GM18526 (cell line): Measurements from ENCODE around the gene TMEM178B.

Experiments used
- POLR2A ChIP-seq: IDR thresholded peaks from 3 replicates; pipeline ENCODE4 v1.6.1; 2011; ENCODE audit not compliant: insufficient read length; ENCODE audit errors: extremely low read depth

The TMEM178B gene

GRCh38 chr7:141157138-141157765, 83.4 kb downstream of the TMEM178B start:
- TF ChIP-seq POLR2A: no peak

DNA sequence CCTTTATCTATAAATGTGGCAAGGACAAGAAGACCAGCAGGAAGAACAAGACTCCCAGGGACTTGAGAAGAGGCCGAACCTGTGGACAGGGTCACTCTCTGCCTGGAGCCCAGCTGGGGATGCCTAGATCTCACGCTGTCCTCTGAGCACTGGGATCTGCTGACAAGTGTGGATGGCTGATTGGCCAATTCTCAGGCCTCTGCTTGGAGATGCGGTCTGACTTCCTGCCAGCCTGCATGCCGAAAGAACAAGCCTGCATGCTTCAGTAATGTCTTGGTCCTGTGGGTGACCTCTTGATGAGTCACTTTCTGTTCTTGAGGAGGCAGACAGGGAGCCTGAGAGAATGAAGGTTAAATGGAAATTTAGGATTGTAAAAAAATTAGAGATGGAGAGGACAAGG, 84.7 kb downstream of the TMEM178B start:
- TF ChIP-seq POLR2A: no peak

GRCh38 chr7:141160246-141160860, 86.5 kb downstream of the TMEM178B start:
- no peak for TF ChIP-seq POLR2A

DNA sequence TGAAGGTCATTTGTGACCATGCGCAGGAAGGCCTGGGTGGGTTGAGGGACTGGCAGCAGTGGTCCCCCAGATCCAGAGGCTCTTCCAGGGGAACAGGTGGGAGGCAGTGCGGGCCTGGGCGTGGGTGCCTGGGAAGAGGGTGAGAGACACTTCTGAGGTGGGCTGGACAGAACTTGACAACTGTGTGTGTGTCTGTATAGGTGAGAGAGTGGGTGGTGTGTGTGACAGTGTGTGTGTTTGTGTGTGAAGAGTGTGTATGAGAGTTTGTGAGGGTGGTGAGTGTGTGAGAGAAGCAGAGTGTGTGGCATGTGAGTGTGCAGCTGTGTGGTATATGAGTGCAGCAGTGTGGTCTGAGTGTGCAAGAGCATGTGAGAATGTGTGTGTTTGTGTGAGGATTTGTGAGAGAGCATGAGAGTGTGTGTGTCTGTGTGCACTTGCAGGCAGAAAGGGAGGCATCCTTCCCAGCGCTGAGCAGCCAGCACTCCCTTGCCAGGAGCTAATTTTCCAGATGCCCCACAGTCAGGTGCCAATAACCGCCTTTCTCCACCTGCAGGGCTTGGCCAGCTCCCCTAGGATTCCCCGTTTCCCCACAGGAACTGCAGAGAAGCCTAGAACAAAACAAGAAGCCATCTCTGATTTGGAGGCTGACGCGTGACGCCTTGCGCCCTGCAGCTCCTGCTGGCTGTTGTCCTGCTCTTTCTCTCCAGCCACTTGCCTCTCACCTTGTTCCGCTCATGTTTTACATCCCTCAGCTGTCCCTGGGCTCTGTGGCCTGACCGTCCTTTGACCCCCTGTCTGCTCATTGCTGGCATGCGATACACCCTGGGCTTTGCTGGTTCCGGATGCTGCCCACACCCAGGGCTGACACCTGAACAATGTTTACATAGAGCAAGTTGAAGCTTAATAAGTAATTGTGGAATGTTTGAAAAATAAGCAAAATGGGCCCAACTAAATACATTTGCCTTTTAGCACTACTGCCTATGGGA, 88.0 kb downstream of the TMEM178B start:
- no peak for TF ChIP-seq POLR2A

DNA sequence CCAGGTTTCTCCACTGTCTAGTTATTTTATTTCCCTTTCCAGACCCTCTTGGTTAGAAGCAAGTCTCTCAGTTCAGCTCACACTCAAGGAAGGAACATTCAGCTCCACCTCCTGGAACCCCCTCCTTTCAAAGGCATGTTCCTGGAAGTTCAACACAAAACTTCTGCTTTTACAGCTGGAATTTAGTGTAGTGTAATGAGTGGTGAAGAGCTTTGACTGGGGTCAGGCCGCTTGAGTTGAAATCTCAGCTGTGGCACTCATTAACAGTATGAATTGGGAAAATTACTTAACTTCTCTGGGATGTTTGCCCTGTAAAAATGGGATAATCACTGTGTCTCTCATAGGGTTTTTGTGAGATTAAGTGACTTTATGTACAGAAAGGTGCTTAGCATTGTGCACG, 91.7 kb downstream of the TMEM178B start:
- TF ChIP-seq POLR2A: no peak

GRCh38 chr7:141166926-141167325, 93.1 kb downstream of the TMEM178B start:
- TF ChIP-seq POLR2A: no peak

- TF ChIP-seq POLR2A: no peak
Measured at GRCh38 chr7:141167381-141167964, 93.6 kb downstream of the TMEM178B start.

DNA sequence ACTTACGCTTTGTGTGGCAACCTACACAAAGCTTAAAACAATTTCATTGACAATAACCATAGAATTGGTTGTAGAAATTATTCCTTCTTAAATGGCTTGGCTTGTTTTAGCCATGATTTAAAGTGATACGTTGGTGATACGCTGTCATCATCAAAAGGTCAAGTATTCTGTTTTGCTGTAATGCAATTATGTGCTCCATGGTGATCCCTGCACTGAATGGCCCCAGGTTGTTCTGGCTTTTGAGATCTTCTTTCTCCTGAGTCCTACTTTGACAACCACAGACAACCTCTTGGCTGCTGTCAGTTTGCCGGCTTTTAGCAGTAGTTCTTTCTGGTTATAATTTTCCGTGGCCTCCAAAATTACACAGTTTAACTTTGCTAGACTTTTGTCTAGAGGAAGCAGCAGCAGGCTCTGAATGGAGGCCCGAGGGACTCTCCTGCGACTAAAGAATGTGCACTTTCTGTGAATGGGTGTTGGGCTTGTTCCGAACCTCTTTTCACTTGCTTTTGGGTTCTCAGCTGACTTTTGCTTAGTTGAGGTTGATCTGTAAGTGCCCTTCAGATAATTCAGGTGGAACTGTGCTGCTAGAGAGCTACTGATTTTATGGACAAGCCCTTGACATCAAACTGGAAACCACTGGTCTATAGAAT, 104.7 kb downstream of the TMEM178B start:
- TF ChIP-seq POLR2A: no peak

GRCh38 chr7:141181812-141182211, 107.9 kb downstream of the TMEM178B start:
- no peak for TF ChIP-seq POLR2A

DNA sequence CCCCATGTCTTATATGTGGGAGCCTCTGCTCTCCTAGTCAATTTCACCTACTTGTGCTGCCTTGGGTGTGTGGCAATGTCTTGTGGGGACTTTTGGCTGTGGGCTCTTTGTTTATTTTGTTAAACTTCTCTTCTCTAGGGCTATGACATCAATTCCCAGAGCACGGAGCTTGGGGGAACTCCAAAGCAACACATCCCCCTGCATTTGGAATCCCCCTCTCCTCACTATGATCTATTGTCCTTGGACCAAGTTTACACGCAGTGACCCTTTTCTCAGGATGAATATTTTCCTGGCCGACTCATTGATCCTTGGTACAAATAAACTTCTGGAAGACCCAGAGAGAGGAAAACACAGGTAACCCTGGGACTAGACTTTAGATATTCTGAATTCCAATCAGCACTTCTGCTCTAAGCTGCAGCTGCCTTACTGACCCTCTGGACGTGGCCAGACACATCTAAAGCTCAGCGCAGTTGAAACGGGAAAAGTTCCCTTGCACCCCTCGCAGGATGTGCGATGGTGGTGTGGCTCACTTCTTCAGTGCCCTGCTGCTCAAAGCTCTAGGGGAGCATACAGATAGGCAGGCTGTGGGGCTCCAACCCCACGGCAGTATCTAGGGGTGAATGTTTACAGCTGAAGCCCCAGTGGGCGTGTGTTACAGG, 110.8 kb downstream of the TMEM178B start:
- TF ChIP-seq POLR2A: no peak

DNA sequence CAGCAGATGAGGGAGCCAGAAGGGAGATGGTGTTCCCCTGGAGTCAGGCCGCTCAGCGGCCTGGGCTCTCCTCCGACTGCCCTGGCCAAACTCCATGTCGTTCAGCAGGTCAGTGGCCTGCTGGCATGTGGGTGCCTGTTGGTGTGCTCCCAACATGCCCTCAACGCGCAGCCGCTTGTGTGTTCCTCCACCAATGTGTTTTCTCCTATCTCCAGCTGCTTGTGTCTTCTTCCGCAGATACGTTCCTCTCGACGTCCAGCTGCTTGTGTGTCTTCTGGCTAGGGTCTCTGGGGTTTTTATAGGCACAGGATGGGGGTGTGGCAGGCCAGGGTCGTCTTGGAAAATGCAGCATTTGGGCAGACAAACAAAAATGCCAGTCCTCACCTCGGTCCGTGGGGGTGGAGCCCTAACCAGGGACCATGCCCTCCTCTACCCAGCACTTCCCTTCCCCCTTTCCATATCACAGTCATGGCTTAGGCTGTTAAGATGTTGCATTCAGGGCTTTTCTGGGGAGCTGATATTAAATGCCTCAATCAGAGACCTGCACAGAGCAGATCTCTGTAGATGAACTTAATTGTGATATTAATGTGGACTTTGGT, 111.6 kb downstream of the TMEM178B start:
- no peak for TF ChIP-seq POLR2A

- TF ChIP-seq POLR2A: no peak
Measured at GRCh38 chr7:141189231-141189630, 115.4 kb downstream of the TMEM178B start.

DNA sequence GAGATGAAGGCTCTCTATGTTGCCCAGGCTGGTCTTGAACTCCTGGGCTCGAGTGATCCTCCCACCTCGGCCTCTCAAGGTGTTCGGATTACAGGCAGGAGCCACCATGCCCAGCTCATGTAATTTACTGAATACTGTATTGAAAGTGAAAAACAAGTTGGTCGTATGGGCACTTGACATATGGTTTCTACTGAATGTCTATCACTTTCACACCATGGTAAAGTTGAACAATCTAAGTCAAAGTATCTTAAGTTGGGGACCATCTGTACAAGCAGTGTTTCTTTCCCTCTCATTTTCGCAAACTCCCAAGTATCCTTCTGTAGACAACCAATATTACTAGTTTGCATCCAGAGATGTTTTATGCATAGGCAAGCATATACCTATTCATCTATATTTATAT, 116.6 kb downstream of the TMEM178B start:
- no peak for TF ChIP-seq POLR2A

GRCh38 chr7:141191277-141191676, 117.4 kb downstream of the TMEM178B start:
- no peak for TF ChIP-seq POLR2A
